Activated T-cell treated with anti-CD3 and anti-CD28 coated beads for 48 hours (primary cell): ENCODE measurements around the gene HBA2.
A peak's percentile ranks its signal among the peaks of the same experiment; 100 is the strongest.
"Not testable (repeated sequence)": the region's sequence is repeated elsewhere in the genome, so short reads cannot be mapped to it uniquely, and the experiment has no call there.

Source experiments
- DNase-seq: peaks from one replicate; pipeline ENCODE4 v3.0.0-alpha.2; 2020; ENCODE audit warnings: low read depth

The HBA2 gene

GRCh38 chr16:175011-175949 is 2.6 kb downstream of the HBA2 start:
- DNase-seq: no peak

GRCh38 chr16:176006-176405 is 3.3 kb downstream of the HBA2 start:
- DNase-seq: not testable (repeated sequence)

GRCh38 chr16:176477-177382 is 4.1 kb downstream of the HBA2 start, which contains the start of gene HBA1:
Gene HBA1, plus strand, starts transcription at chr16:176680. Its CDS starts 37 bp downstream, at chr16:176717.
- not testable (repeated sequence) for DNase-seq

- no peak for DNase-seq
Measured at GRCh38 chr16:177394-177822, 4.7 kb downstream of the HBA2 start.

GRCh38 chr16:177981-178667 is 5.4 kb downstream of the HBA2 start:
- DNase-seq: no peak

- DNase-seq: no peak
Measured at GRCh38 chr16:178668-179015, 6.0 kb downstream of the HBA2 start.

- DNase-seq: no peak
Measured at GRCh38 chr16:179211-180092, 6.8 kb downstream of the HBA2 start.

- DNase-seq: peak; percentile 49
Measured at GRCh38 chr16:180101-180675, 7.5 kb downstream of the HBA2 start, which contains the start of gene HBQ1. Gene HBQ1, plus strand, starts transcription at chr16:180459. Its CDS starts 28 bp downstream, at chr16:180487.

GRCh38 chr16:180681-181564 is 8.2 kb downstream of the HBA2 start:
- peak; percentile 88 for DNase-seq

- DNase-seq: no peak
Measured at GRCh38 chr16:181565-182021, 8.9 kb downstream of the HBA2 start.

- no peak for DNase-seq
Measured at GRCh38 chr16:183005-183404, 10.3 kb downstream of the HBA2 start.

- DNase-seq: no peak
Measured at GRCh38 chr16:185213-185612, 12.5 kb downstream of the HBA2 start.

GRCh38 chr16:185691-186090 is 13.0 kb downstream of the HBA2 start:
- no peak for DNase-seq

- no peak for DNase-seq
Measured at GRCh38 chr16:187330-187729, 14.7 kb downstream of the HBA2 start.

- DNase-seq: no peak
Measured at GRCh38 chr16:188674-189073, 16.0 kb downstream of the HBA2 start.

GRCh38 chr16:189604-190186 is 17.0 kb downstream of the HBA2 start:
- DNase-seq: no peak

- DNase-seq: no peak
Measured at GRCh38 chr16:191831-192230, 19.2 kb downstream of the HBA2 start.

- no peak for DNase-seq
Measured at GRCh38 chr16:192686-193085, 20.0 kb downstream of the HBA2 start.

- DNase-seq: no peak
Measured at GRCh38 chr16:193441-193840, 20.8 kb downstream of the HBA2 start.
